ENCODE measurements around the gene CAMK2B. TPM values are rescaled to one million over a fixed set of nuclear protein-coding genes. Genes with fewer than 3 reads are reported as not detected.

The CAMK2B gene
- total and polyA plus RNA-seq, 12 donors = 0.25 to 82.3 (median 6.5) TPM; not detected in 2

GRCh38 chr7:44279731-44280505, 45.5 kb downstream of the CAMK2B start:
- DNase-seq = peak in 4 of 7 donors; percentile 1 to 45 (median 6)
- Histone ChIP-seq H3K36me3 (replicated peaks in 1 of 2) (no peaks in the 10 kb centered on the region), H3K27ac (no peak overlapping the region), H3K4me1 (replicated peaks in 1 of 2) (no peaks in the 10 kb centered on the region), H3K9me3 (replicated peaks in 1 of 3) (no peaks in the 10 kb centered on the region), H3K27me3 (no peaks in the 10 kb centered on the region), H3K4me3 (no peak overlapping the region)
- WGBS, 4 donors = 76 to 87% (median 78%) methylated on average over 15 of the region's 15 CpGs
- TF ChIP-seq POLR2A (IDR thresholded peaks at IDR 0.05) (no peak), CTCF (IDR thresholded peaks at IDR 0.05) (no peak)
- intact Hi-C loops (cut with DNase I) = no loop called here

- Histone ChIP-seq H3K9me3 (replicated peaks in 1 of 3) (no peaks in the 10 kb centered on the region), H3K4me3 (no peak overlapping the region), H3K27ac (no peak overlapping the region), H3K4me1 (replicated peaks in 1 of 2) (no peaks in the 10 kb centered on the region), H3K36me3 (replicated peaks in 1 of 2) (no peaks in the 10 kb centered on the region), H3K27me3 (no peaks in the 10 kb centered on the region)
- intact Hi-C loops (cut with DNase I) = no loop called here
- 75 to 92% (median 91%) methylated on average over 6 of the region's 6 CpGs for WGBS, 4 donors
- TF ChIP-seq CTCF (IDR thresholded peaks at IDR 0.05) (no peak), POLR2A (IDR thresholded peaks at IDR 0.05) (no peak)
- DNase-seq = peak in 4 of 7 donors; percentile 4 to 39 (median 10)
These were observed 46.1 kb downstream of the CAMK2B start for GRCh38 chr7:44279286-44279685.

GRCh38 chr7:44278451-44279161, 46.8 kb downstream of the CAMK2B start:
- intact Hi-C loops (cut with DNase I) = no loop called here
- Histone ChIP-seq H3K9me3 (replicated peaks in 1 of 3) (no peaks in the 10 kb centered on the region), H3K27ac (no peak overlapping the region), H3K4me1 (replicated peaks in 1 of 2) (no peaks in the 10 kb centered on the region), H3K36me3 (replicated peaks in 1 of 2) (no peaks in the 10 kb centered on the region), H3K27me3 (no peaks in the 10 kb centered on the region), H3K4me3 (no peak overlapping the region)
- TF ChIP-seq CTCF (IDR thresholded peaks at IDR 0.05) (no peak), POLR2A (IDR thresholded peaks at IDR 0.05) (no peak)
- WGBS, 4 donors = 76 to 88% (median 80%) methylated on average over 5 to 9 of the region's 9 CpGs
- DNase-seq = peak in 6 of 7 donors; percentile 3 to 34 (median 6)

GRCh38 chr7:44277851-44278250, 47.5 kb downstream of the CAMK2B start:
- Histone ChIP-seq H3K27ac (no peak overlapping the region), H3K9me3 (replicated peaks in 1 of 3) (no peaks in the 10 kb centered on the region), H3K36me3 (replicated peaks in 1 of 2) (no peaks in the 10 kb centered on the region), H3K27me3 (no peaks in the 10 kb centered on the region), H3K4me1 (replicated peaks in 1 of 2) (no peaks in the 10 kb centered on the region), H3K4me3 (no peak overlapping the region)
- TF ChIP-seq CTCF (IDR thresholded peaks at IDR 0.05) = no peak
- TF ChIP-seq POLR2A (IDR thresholded peaks at IDR 0.05) = no peak
- WGBS, 4 donors = 69 to 92% (median 79%) methylated on average over 6 to 8 of the region's 8 CpGs
- peak in 5 of 7 donors; percentile 6 to 57 (median 14) for DNase-seq
- intact Hi-C loops (cut with DNase I) = no loop called here
